H9 (cell line): ENCODE measurements around the gene PKN1. TPM values are rescaled to one million over a fixed set of nuclear protein-coding genes. Genes with fewer than 3 reads are reported as not detected.

Source experiments
- DNase-seq: peaks from one replicate; pipeline ENCODE4 v3.0.0-alpha.2; 2017
- H2AFZ ChIP-seq: one replicate; pipeline ENCODE4 v1.6.1; 2013; ENCODE audit warnings: mild to moderate bottlenecking, low read length, control low read depth, moderate library complexity
- H2AK5ac ChIP-seq: 2 replicates; pipeline ENCODE4 v1.6.1; 2013; ENCODE audit warnings: low read length, control low read depth, mixed read lengths; ENCODE audit not compliant: insufficient read length
- H2BK120ac ChIP-seq: one replicate; pipeline ENCODE4 v1.6.1; 2013; ENCODE audit warnings: low read depth, mild to moderate bottlenecking, low read length, control low read depth, inconsistent platforms; ENCODE audit not compliant: poor library complexity, severe bottlenecking
- H2BK12ac ChIP-seq: 2 replicates; pipeline ENCODE4 v1.6.1; 2013; ENCODE audit warnings: low read length, control low read depth, mixed read lengths, low read depth; ENCODE audit not compliant: insufficient read length
- H2BK15ac ChIP-seq: 2 replicates; pipeline ENCODE4 v1.6.1; 2013; ENCODE audit warnings: low read depth, low read length, control low read depth
- H2BK20ac ChIP-seq: one replicate; pipeline ENCODE4 v1.6.1; 2013; ENCODE audit warnings: low read depth, mild to moderate bottlenecking, low read length, control low read depth, inconsistent platforms; ENCODE audit not compliant: poor library complexity, severe bottlenecking
- H2BK5ac ChIP-seq: 2 replicates; pipeline ENCODE4 v1.6.1; 2013; ENCODE audit warnings: low read length, control low read depth, mixed read lengths; ENCODE audit not compliant: insufficient read length
- H3K14ac ChIP-seq: 2 replicates; pipeline ENCODE4 v1.6.1; 2013; ENCODE audit warnings: low read length, control low read depth; ENCODE audit not compliant: insufficient read depth
- H3K18ac ChIP-seq: 2 replicates; pipeline ENCODE4 v1.6.1; 2013; ENCODE audit warnings: low read depth, mild to moderate bottlenecking, mixed read lengths, low read length, control low read depth; ENCODE audit not compliant: insufficient read length
- H3K23ac ChIP-seq: 2 replicates; pipeline ENCODE4 v1.6.1; 2013; ENCODE audit warnings: low read length, control low read depth, mixed read lengths, low read depth; ENCODE audit not compliant: insufficient read length
- H3K23me2 ChIP-seq: 2 replicates; pipeline ENCODE4 v1.6.1; 2013; ENCODE audit warnings: low read depth, mild to moderate bottlenecking, mixed read lengths, low read length, control low read depth; ENCODE audit not compliant: insufficient read length, poor library complexity, severe bottlenecking
- H3K27ac ChIP-seq: 2 replicates; pipeline ENCODE4 v1.5.1; 2013; ENCODE audit warnings: low read length, control low read depth, mixed read lengths, low read depth; ENCODE audit not compliant: insufficient read length
- H3K27me3 ChIP-seq: 2 replicates; pipeline ENCODE4 v1.6.1; 2013; ENCODE audit warnings: low read length, control low read depth, inconsistent platforms; ENCODE audit not compliant: insufficient read depth
- H3K4ac ChIP-seq: 2 replicates; pipeline ENCODE4 v1.6.1; 2013; ENCODE audit warnings: low read depth, mild to moderate bottlenecking, control low read depth, inconsistent platforms, low read length, moderate library complexity
- H3K4me1 ChIP-seq: 2 replicates; pipeline ENCODE4 v1.6.1; 2013; ENCODE audit warnings: low read length, control low read depth, inconsistent platforms; ENCODE audit not compliant: insufficient read depth
- H3K4me2 ChIP-seq: 2 replicates; pipeline ENCODE4 v1.6.1; 2013; ENCODE audit warnings: low read length, control low read depth, mixed read lengths; ENCODE audit not compliant: insufficient read length, insufficient read depth
- H3K56ac ChIP-seq: 2 replicates; pipeline ENCODE4 v1.6.1; 2013; ENCODE audit warnings: low read depth, mild to moderate bottlenecking, mixed read lengths, low read length, control low read depth; ENCODE audit not compliant: insufficient read length
- H3K79me1 ChIP-seq: 2 replicates; pipeline ENCODE4 v1.6.1; 2013; ENCODE audit warnings: low read depth, mild to moderate bottlenecking, moderate library complexity, low read length, control low read depth, inconsistent platforms; ENCODE audit not compliant: insufficient read depth, poor library complexity, severe bottlenecking
- H3K79me2 ChIP-seq: 2 replicates; pipeline ENCODE4 v1.6.1; 2013; ENCODE audit warnings: low read length, control low read depth, inconsistent platforms; ENCODE audit not compliant: insufficient read depth
- H3K9ac ChIP-seq: 2 replicates; pipeline ENCODE4 v1.6.1; 2013; ENCODE audit warnings: low read length, control low read depth, mixed read lengths; ENCODE audit not compliant: insufficient read length; ENCODE audit errors: extremely low read depth
- H3K9me3 ChIP-seq: one replicate; pipeline ENCODE4 v1.6.1; 2013; ENCODE audit warnings: low read depth, low read length, inconsistent platforms; ENCODE audit not compliant: control insufficient read depth
- H3T11ph ChIP-seq: one replicate; pipeline ENCODE4 v1.6.1; 2013; ENCODE audit warnings: mild to moderate bottlenecking, low read length, control low read depth, inconsistent platforms
- H4K20me1 ChIP-seq: one replicate; pipeline ENCODE4 v1.6.1; 2013; ENCODE audit not compliant: control insufficient read depth, insufficient read length, insufficient read depth
- H4K5ac ChIP-seq: 2 replicates; pipeline ENCODE4 v1.6.1; 2013; ENCODE audit warnings: low read depth, mild to moderate bottlenecking, mixed read lengths, low read length, control low read depth; ENCODE audit not compliant: insufficient read length
- H4K8ac ChIP-seq: replicated peaks from 2 replicates; pipeline ENCODE4 v1.6.1; 2013; ENCODE audit warnings: low read length, control low read depth, mixed read lengths, low read depth; ENCODE audit not compliant: insufficient read length
- H4K91ac ChIP-seq: 2 replicates; pipeline ENCODE4 v1.6.1; 2013; ENCODE audit warnings: low read depth, mild to moderate bottlenecking, moderate library complexity, mixed read lengths, low read length, control low read depth; ENCODE audit not compliant: insufficient read length
- H3K27ac Mint-ChIP-seq, 3 experiments: 2 replicates in 2 of 3; 3 replicates in 1 of 3; pipeline ENCODE4 v1.8.0; 2020 to 2021; ENCODE audit warnings: mixed read lengths in 3 of 3, mild to moderate bottlenecking in 1 of 3, moderate library complexity in 1 of 3
- H3K27me3 Mint-ChIP-seq: 2 replicates; pipeline ENCODE4 v1.8.0; 2021; ENCODE audit warnings: low read depth, mild to moderate bottlenecking, moderate library complexity, mixed read lengths
- H3K36me3 Mint-ChIP-seq, 3 experiments: 2 replicates in 2 of 3; 3 replicates in 1 of 3; pipeline ENCODE4 v1.8.0; 2020 to 2021; ENCODE audit warnings: low read depth in 3 of 3, mixed read lengths in 3 of 3; ENCODE audit not compliant: insufficient read depth in 1 of 3
- H3K4me1 Mint-ChIP-seq, 2 experiments: 2 replicates each; pipeline ENCODE4 v1.8.0; 2020; ENCODE audit warnings: mixed read lengths in 2 of 2
- H3K4me3 Mint-ChIP-seq, 2 experiments: 2 replicates in 1 of 2; 3 replicates in 1 of 2; pipeline ENCODE4 v1.8.0; 2020 to 2021; ENCODE audit warnings: mild to moderate bottlenecking in 2 of 2, mixed read lengths in 2 of 2, moderate library complexity in 1 of 2
- H3K9me3 Mint-ChIP-seq, 2 experiments: 2 replicates in 1 of 2; 3 replicates in 1 of 2; pipeline ENCODE4 v1.8.0; 2020; ENCODE audit warnings: mild to moderate bottlenecking in 2 of 2, mixed read lengths in 2 of 2, moderate library complexity in 1 of 2
- WGBS: extraction: QIAGEN DNeasy Blood & Tissue Kit; methylation state at CpG from one replicate; pipeline ENCODE4 v1.1.7; 2013; ENCODE audit warnings: missing lambda C conversion rate, low lambda C conversion rate, mixed read lengths; ENCODE audit not compliant: insufficient read length; ENCODE audit errors: extremely low coverage; 5-methylcytosine and 5-hydroxymethylcytosine counted together
- total RNA-seq: library from RNA; stranded (reverse); gene quantifications from 2 replicates; pipeline ENCODE4 v1.2.1, GENCODE V29; 2021
- TF ChIP-seq, protein P1 (sequence below): fragments of 200-600 bp; sonication (generic); conservative IDR thresholded peaks from 3 replicates; pipeline ENCODE4 v1.8.0; 2021; ENCODE audit warnings: antibody characterized with exemption, mild to moderate bottlenecking

PKN1 gene
- total RNA-seq, 1 experiment from 2014 or later, result 159 TPM

DNA sequence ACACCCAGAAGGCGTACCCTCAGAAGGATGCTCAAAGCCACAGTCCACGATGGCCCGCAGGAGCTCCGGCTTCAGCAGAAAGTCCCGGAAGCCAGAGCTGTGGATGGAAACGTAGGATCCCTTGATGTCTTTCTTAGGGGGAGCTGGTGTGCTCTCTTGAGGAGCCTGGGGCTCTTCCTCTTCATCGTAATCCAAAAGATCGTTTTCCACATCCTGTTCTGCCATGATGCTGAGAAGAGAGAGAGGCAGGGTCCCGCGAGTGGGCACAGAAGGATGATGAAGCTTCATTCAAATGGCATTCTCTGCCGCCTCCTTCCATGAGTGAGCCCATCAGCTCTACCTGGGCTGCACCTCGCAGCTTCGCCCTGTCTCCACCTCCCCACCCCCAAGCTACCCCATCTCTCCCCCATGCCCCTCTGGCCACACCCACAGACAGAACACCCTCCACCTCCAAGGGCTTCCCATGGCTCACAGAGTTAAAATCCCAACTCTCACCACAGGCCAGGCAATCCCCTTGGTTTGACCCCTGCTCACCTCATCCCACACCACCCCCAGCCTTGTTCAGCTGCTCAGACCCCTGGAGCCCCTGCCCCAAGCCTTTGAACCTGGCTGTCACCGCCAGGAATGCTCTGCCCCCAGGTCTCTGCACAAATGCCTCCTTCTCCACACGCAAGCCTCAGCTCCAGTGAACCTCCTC lies 20.0 kb upstream of the PKN1 start:
- Histone ChIP-seq H4K20me1 (no peaks in the 10 kb centered on the region), H3T11ph (no peak overlapping the region), H4K91ac (no peak overlapping the region), H4K8ac (no peak overlapping the region), H3K23me2 (peaks cover 1% of the 10 kb centered on the region), H3K4ac (no peak overlapping the region), H2BK5ac (no peak overlapping the region), H3K14ac (no peak overlapping the region), H3K18ac (no peak overlapping the region), H2BK20ac (no peak overlapping the region), H3K27ac (no peak overlapping the region), H3K27me3 (no peaks in the 10 kb centered on the region), H3K56ac (no peak overlapping the region), H4K5ac (no peak overlapping the region), H2BK15ac (no peak overlapping the region), H2BK120ac (no peak overlapping the region), H3K4me1 (no peaks in the 10 kb centered on the region), H2BK12ac (no peak overlapping the region), H3K4me2 (no peak overlapping the region), H2AFZ (no peak overlapping the region), H3K9me3 (no peaks in the 10 kb centered on the region), H3K79me1 (peaks cover 8% of the 10 kb centered on the region), H3K79me2 (peaks cover 41% of the 10 kb centered on the region), H3K9ac (no peak overlapping the region), H2AK5ac (no peak overlapping the region), H3K23ac (no peak overlapping the region)
- Mint-ChIP-seq H3K4me1 (peaks cover 27 to 32% of the 10 kb centered on the region in 2 experiments), H3K4me3 (peak overlapping the region in 1 of 2 experiments; percentile 40; a peak in 2 of 5 replicates), H3K36me3 (peaks cover 53 to 77% (median 77%) of the 10 kb centered on the region in 3 experiments), H3K27ac (peak overlapping the region in 2 of 3 experiments; percentile 15 to 78; a peak in 2 of 7 replicates), H3K9me3 (no peaks in the 10 kb centered on the region), H3K27me3 (no peaks in the 10 kb centered on the region)
- TF ChIP-seq, protein P1, sequence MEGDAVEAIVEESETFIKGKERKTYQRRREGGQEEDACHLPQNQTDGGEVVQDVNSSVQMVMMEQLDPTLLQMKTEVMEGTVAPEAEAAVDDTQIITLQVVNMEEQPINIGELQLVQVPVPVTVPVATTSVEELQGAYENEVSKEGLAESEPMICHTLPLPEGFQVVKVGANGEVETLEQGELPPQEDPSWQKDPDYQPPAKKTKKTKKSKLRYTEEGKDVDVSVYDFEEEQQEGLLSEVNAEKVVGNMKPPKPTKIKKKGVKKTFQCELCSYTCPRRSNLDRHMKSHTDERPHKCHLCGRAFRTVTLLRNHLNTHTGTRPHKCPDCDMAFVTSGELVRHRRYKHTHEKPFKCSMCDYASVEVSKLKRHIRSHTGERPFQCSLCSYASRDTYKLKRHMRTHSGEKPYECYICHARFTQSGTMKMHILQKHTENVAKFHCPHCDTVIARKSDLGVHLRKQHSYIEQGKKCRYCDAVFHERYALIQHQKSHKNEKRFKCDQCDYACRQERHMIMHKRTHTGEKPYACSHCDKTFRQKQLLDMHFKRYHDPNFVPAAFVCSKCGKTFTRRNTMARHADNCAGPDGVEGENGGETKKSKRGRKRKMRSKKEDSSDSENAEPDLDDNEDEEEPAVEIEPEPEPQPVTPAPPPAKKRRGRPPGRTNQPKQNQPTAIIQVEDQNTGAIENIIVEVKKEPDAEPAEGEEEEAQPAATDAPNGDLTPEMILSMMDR, result no peak
- no peak for DNase-seq
- no CpG with 5 or more reads among the region's 15 CpGs for WGBS
